ENCODE measurements around the gene WDR38.

Gene WDR38

GRCh38 chr9:124877021-124877782, 23.9 kb downstream of the WDR38 start:
- no peak for DNase-seq
- peaks cover 0 to 21% (median 13%) of the 10 kb centered on the region in 4 donors for H3K4me1 ChIP-seq
- intact Hi-C loops (cut with DNase I; ENCODE audit: low total_unique reads) = no loop called here
- no peak overlapping the region for H3K27ac ChIP-seq
- TF ChIP-seq, protein P1, sequence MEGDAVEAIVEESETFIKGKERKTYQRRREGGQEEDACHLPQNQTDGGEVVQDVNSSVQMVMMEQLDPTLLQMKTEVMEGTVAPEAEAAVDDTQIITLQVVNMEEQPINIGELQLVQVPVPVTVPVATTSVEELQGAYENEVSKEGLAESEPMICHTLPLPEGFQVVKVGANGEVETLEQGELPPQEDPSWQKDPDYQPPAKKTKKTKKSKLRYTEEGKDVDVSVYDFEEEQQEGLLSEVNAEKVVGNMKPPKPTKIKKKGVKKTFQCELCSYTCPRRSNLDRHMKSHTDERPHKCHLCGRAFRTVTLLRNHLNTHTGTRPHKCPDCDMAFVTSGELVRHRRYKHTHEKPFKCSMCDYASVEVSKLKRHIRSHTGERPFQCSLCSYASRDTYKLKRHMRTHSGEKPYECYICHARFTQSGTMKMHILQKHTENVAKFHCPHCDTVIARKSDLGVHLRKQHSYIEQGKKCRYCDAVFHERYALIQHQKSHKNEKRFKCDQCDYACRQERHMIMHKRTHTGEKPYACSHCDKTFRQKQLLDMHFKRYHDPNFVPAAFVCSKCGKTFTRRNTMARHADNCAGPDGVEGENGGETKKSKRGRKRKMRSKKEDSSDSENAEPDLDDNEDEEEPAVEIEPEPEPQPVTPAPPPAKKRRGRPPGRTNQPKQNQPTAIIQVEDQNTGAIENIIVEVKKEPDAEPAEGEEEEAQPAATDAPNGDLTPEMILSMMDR (IDR thresholded peaks at IDR 0.05) = no peak
- peaks cover 64 to 90% (median 66%) of the 10 kb centered on the region in 3 donors for H3K36me3 ChIP-seq
- no peaks in the 10 kb centered on the region for H3K27me3 ChIP-seq
- no peaks in the 10 kb centered on the region for H3K9me3 ChIP-seq
- no peak overlapping the region for H3K4me3 ChIP-seq

DNA sequence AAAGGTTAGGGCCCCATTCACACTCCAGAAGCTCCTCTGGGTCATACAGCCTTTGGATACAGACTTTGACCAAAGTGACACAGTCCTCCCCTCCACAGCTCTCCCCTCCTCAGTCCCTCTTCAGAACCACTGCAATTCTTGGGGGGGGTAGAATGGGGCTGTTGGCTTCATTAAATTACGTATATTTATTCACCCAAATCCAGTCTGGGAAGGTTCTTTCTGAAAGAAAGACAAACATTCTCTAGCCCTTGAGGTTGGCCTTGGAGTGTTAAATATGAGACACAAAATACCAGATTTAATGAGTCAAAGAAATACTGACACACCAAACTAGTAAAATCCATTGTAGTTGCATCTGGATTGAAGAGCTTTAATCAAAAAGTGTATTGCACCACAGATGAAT, 24.8 kb downstream of the WDR38 start:
- DNase-seq = no peak
- intact Hi-C loops (cut with DNase I; ENCODE audit: low total_unique reads) = no loop called here
- Histone ChIP-seq H3K27me3 (no peaks in the 10 kb centered on the region), H3K36me3 (peaks cover 66 to 98% (median 71%) of the 10 kb centered on the region in 3 donors), H3K9me3 (no peaks in the 10 kb centered on the region), H3K27ac (no peak overlapping the region), H3K4me1 (peaks cover 0 to 13% (median 5%) of the 10 kb centered on the region in 4 donors), H3K4me3 (no peak overlapping the region)
- TF ChIP-seq, protein P1 (IDR thresholded peaks at IDR 0.05) = no peak

GRCh38 chr9:124878518-124878917, 25.3 kb downstream of the WDR38 start:
- no peaks in the 10 kb centered on the region for H3K27me3 ChIP-seq
- no peak overlapping the region for H3K27ac ChIP-seq
- peaks cover 0 to 8% (median under 1%) of the 10 kb centered on the region in 4 donors for H3K4me1 ChIP-seq
- no peaks in the 10 kb centered on the region for H3K9me3 ChIP-seq
- peaks cover 66 to 100% (median 71%) of the 10 kb centered on the region in 3 donors for H3K36me3 ChIP-seq
- no peak for DNase-seq
- H3K4me3 ChIP-seq = no peak overlapping the region
- TF ChIP-seq, protein P1 (IDR thresholded peaks at IDR 0.05) = no peak
- intact Hi-C loops (cut with DNase I; ENCODE audit: low total_unique reads) = no loop called here

- Histone ChIP-seq H3K4me3 (no peak overlapping the region), H3K4me1 (peaks cover 0 to 1% (median 0%) of the 10 kb centered on the region in 4 donors), H3K36me3 (peaks cover 66 to 99% (median 77%) of the 10 kb centered on the region in 3 donors), H3K27ac (no peak overlapping the region), H3K9me3 (no peaks in the 10 kb centered on the region), H3K27me3 (no peaks in the 10 kb centered on the region)
- TF ChIP-seq, protein P1 (IDR thresholded peaks at IDR 0.05) = no peak
- no peak for DNase-seq
- intact Hi-C loops (cut with DNase I; ENCODE audit: low total_unique reads) = no loop called here
Measured at GRCh38 chr9:124879226-124879625, 26.0 kb downstream of the WDR38 start.

DNA sequence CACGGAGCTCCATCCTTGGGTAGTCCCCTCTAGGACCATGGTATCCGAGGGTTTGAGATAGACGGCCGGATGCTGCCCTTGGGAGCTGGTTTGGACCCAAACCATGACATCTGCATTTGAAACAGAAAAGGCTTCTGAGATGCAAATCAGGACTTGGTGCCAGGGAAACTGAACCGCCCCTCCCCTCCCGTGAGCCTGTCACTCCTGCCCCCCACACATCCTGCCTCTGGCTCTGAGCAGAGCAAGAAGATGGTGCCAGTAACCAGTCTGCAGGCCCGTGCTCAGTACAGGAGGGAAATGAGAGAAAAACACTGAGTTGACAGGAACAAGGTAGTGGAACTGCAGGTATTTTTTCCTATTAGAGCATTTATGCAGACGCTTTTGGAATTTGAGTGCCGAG, 27.2 kb downstream of the WDR38 start:
- no peaks in the 10 kb centered on the region for H3K9me3 ChIP-seq
- H3K36me3 ChIP-seq = peaks cover 63 to 99% (median 78%) of the 10 kb centered on the region in 3 donors
- H3K27me3 ChIP-seq = no peaks in the 10 kb centered on the region
- H3K27ac ChIP-seq = no peak overlapping the region
- H3K4me1 ChIP-seq = no peaks in the 10 kb centered on the region
- intact Hi-C loops (cut with DNase I; ENCODE audit: low total_unique reads) = no loop called here
- H3K4me3 ChIP-seq = no peak overlapping the region
- TF ChIP-seq, protein P1 (IDR thresholded peaks at IDR 0.05) = no peak
- no peak for DNase-seq

Data from tibial artery (tissue), 4 donors.